HepG2 (cell line): ENCODE measurements around the gene RASA1. TPM values are rescaled to one million over a fixed set of nuclear protein-coding genes. Genes with fewer than 3 reads are reported as not detected.
A peak's percentile ranks its signal among the peaks of the same experiment; 100 is the strongest.

Source experiments
- ADNP ChIP-seq: sonication (generic); formaldehyde crosslinking; IDR thresholded peaks from 2 replicates; pipeline ENCODE4 v1.4.0; 2020; ENCODE audit warnings: missing genetic modification reagents
- CREB1 ChIP-seq, 2 experiments: fragments of 450-650 bp in 1 of 2; IDR thresholded peaks; 2 replicates each; pipeline ENCODE4 v1.6.1; 2016 to 2017; ENCODE audit warnings: control low read depth in 1 of 2, mild to moderate bottlenecking in 1 of 2, missing compliant biosample characterization in 1 of 2, missing genetic modification characterization in 1 of 2
- HOXA7 ChIP-seq: sonication (generic); formaldehyde crosslinking; IDR thresholded peaks from 2 replicates; pipeline ENCODE4 v1.8.1; 2022; ENCODE audit warnings: mild to moderate bottlenecking, missing genetic modification reagents, moderate library complexity
- ISX ChIP-seq: sonication (generic); formaldehyde crosslinking; conservative IDR thresholded peaks from 2 replicates; pipeline ENCODE4 v1.5.0; 2020; ENCODE audit warnings: missing genetic modification reagents
- RBM22 ChIP-seq: fragments of 200-400 bp; formaldehyde crosslinking; optimal IDR thresholded peaks from 2 replicates; pipeline ENCODE3; 2017; ENCODE audit warnings: mild to moderate bottlenecking, low read length, moderate library complexity
- SIX1 ChIP-seq: sonication (generic); formaldehyde crosslinking; IDR thresholded peaks from 2 replicates; pipeline ENCODE4 v1.4.0; 2020; ENCODE audit warnings: missing genetic modification reagents, borderline replicate concordance
- SPEN ChIP-seq: sonication (generic); formaldehyde crosslinking; IDR thresholded peaks from 2 replicates; pipeline ENCODE4 v1.5.1; 2020; ENCODE audit warnings: low read depth, mild to moderate bottlenecking, missing genetic modification reagents
- ZNF382 ChIP-seq: sonication (generic); formaldehyde crosslinking; IDR thresholded peaks from 2 replicates; pipeline ENCODE4 v1.5.0; 2020; ENCODE audit warnings: missing genetic modification reagents, mild to moderate bottlenecking, borderline replicate concordance
- polyA plus RNA-seq, 8 experiments: library from polyadenylated mRNA; depleted of rRNA in 3 of 8; stranded (reverse) in 7 of 8; unstranded in 1 of 8; fragments of >200 nt; fragmentation: Illumina TruSeq in 4 of 8; extraction: Trizol in 4 of 8; gene quantifications; 2 replicates each; pipeline versions ENCODE4 v1.2.1 to v1.2.3, GENCODE V29; 2011 to 2016; ENCODE audit warnings: low read depth in 4 of 8, missing spikeins in 1 of 8, mixed read lengths in 1 of 8; ENCODE audit not compliant: insufficient read depth in 1 of 8
- total RNA-seq, 5 experiments: library from RNA; depleted of rRNA; stranded (reverse); fragments of >200 nt; fragmentation: Illumina TruSeq; extraction: Trizol; gene quantifications; 2 replicates each; pipeline ENCODE4 v1.2.3, GENCODE V29; 2016; ENCODE audit warnings: low read depth in 1 of 5
- TF ChIP-seq, protein P1 (sequence below), 2 experiments: fragments of 450-650 bp in 1 of 2; sonication (generic) in 1 of 2; formaldehyde crosslinking in 1 of 2; IDR thresholded peaks; 2 replicates each; pipeline versions ENCODE4 v1.6.1 to v1.8.0; 2016 to 2022; ENCODE audit warnings: antibody characterized with exemption in 1 of 2, mild to moderate bottlenecking in 1 of 2, missing genetic modification reagents in 1 of 2
- TF ChIP-seq, protein P2 (sequence below): sonication (generic); formaldehyde crosslinking; IDR thresholded peaks from 2 replicates; pipeline ENCODE4 v1.4.0; 2020; ENCODE audit warnings: mild to moderate bottlenecking, missing genetic modification reagents
- TF ChIP-seq, protein P3 (sequence below): IDR thresholded peaks from 2 replicates; pipeline ENCODE4 v1.6.1; 2016; ENCODE audit warnings: low read depth, control low read depth
- TF ChIP-seq, protein P4 (sequence below): sonication (generic); formaldehyde crosslinking; conservative IDR thresholded peaks from 2 replicates; pipeline ENCODE4 v1.4.0; 2020; ENCODE audit warnings: missing genetic modification reagents
- TF ChIP-seq, protein P5 (sequence below): sonication (generic); formaldehyde crosslinking; IDR thresholded peaks from 2 replicates; pipeline ENCODE4 v1.4.0; 2020; ENCODE audit warnings: missing genetic modification reagents

The RASA1 gene
- total and polyA plus RNA-seq, 2 of the 13 experiments (the other 11 are each of a cell fraction or from before 2014, with no cell fraction given) = 19.5 to 20.5 TPM

DNA sequence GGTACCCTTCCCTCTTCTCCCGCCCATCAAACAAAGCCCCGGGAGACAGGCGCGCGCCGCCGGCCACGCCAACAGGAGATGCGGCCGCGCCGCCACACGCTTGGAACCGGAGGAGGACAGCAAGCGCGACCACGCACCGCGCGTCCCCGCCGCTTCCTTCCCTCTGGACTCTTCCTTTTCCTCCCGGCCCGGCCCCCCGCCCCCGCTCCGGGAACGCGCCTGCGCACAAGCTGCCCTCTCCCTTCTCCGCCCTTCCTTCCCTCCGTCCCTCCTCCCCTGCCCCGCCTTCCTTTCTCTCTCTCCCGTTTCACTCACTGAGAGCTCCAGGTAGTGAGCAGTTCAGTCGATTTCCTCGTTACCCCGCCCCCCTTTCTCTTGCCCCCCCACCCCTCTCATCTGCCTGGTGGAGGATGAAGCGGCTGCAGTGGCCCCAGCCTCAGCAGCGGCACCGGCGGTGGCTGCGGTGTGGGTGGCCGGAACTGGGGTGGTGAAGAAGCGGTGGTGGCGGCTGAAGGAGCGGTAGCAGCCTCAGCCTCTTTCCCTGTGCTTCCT is at the start of gene RASA1 (continued):
- TF ChIP-seq, protein P1, sequence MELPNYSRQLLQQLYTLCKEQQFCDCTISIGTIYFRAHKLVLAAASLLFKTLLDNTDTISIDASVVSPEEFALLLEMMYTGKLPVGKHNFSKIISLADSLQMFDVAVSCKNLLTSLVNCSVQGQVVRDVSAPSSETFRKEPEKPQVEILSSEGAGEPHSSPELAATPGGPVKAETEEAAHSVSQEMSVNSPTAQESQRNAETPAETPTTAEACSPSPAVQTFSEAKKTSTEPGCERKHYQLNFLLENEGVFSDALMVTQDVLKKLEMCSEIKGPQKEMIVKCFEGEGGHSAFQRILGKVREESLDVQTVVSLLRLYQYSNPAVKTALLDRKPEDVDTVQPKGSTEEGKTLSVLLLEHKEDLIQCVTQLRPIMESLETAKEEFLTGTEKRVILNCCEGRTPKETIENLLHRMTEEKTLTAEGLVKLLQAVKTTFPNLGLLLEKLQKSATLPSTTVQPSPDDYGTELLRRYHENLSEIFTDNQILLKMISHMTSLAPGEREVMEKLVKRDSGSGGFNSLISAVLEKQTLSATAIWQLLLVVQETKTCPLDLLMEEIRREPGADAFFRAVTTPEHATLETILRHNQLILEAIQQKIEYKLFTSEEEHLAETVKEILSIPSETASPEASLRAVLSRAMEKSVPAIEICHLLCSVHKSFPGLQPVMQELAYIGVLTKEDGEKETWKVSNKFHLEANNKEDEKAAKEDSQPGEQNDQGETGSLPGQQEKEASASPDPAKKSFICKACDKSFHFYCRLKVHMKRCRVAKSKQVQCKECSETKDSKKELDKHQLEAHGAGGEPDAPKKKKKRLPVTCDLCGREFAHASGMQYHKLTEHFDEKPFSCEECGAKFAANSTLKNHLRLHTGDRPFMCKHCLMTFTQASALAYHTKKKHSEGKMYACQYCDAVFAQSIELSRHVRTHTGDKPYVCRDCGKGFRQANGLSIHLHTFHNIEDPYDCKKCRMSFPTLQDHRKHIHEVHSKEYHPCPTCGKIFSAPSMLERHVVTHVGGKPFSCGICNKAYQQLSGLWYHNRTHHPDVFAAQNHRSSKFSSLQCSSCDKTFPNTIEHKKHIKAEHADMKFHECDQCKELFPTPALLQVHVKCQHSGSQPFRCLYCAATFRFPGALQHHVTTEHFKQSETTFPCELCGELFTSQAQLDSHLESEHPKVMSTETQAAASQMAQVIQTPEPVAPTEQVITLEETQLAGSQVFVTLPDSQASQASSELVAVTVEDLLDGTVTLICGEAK (IDR thresholded peaks at IDR 0.05) = no peak
- TF ChIP-seq, protein P1 (CRISPR knock-in tag; IDR thresholded peaks at IDR 0.05) = no peak
- TF ChIP-seq ZNF382 (CRISPR knock-in tag) = no peak
- TF ChIP-seq HOXA7 (CRISPR knock-in tag) = no peak
- TF ChIP-seq ADNP (CRISPR knock-in tag) = no peak
- no peak for TF ChIP-seq CREB1 (IDR thresholded peaks at IDR 0.05)
- TF ChIP-seq CREB1 (CRISPR knock-in tag; IDR thresholded peaks at IDR 0.05) = no peak
- no peak for TF ChIP-seq SIX1 (CRISPR knock-in tag)
- TF ChIP-seq ISX (CRISPR knock-in tag) = no peak
- TF ChIP-seq SPEN (CRISPR knock-in tag) = peak; percentile 54
- TF ChIP-seq, protein P2, sequence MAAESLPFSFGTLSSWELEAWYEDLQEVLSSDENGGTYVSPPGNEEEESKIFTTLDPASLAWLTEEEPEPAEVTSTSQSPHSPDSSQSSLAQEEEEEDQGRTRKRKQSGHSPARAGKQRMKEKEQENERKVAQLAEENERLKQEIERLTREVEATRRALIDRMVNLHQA (CRISPR knock-in tag) = no peak
- no peak for TF ChIP-seq RBM22
- TF ChIP-seq, protein P3, sequence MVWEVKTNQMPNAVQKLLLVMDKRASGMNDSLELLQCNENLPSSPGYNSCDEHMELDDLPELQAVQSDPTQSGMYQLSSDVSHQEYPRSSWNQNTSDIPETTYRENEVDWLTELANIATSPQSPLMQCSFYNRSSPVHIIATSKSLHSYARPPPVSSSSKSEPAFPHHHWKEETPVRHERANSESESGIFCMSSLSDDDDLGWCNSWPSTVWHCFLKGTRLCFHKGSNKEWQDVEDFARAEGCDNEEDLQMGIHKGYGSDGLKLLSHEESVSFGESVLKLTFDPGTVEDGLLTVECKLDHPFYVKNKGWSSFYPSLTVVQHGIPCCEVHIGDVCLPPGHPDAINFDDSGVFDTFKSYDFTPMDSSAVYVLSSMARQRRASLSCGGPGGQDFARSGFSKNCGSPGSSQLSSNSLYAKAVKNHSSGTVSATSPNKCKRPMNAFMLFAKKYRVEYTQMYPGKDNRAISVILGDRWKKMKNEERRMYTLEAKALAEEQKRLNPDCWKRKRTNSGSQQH (CRISPR knock-in tag) = no peak
- TF ChIP-seq, protein P4, sequence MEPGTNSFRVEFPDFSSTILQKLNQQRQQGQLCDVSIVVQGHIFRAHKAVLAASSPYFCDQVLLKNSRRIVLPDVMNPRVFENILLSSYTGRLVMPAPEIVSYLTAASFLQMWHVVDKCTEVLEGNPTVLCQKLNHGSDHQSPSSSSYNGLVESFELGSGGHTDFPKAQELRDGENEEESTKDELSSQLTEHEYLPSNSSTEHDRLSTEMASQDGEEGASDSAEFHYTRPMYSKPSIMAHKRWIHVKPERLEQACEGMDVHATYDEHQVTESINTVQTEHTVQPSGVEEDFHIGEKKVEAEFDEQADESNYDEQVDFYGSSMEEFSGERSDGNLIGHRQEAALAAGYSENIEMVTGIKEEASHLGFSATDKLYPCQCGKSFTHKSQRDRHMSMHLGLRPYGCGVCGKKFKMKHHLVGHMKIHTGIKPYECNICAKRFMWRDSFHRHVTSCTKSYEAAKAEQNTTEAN (CRISPR knock-in tag) = no peak
- TF ChIP-seq, protein P5, sequence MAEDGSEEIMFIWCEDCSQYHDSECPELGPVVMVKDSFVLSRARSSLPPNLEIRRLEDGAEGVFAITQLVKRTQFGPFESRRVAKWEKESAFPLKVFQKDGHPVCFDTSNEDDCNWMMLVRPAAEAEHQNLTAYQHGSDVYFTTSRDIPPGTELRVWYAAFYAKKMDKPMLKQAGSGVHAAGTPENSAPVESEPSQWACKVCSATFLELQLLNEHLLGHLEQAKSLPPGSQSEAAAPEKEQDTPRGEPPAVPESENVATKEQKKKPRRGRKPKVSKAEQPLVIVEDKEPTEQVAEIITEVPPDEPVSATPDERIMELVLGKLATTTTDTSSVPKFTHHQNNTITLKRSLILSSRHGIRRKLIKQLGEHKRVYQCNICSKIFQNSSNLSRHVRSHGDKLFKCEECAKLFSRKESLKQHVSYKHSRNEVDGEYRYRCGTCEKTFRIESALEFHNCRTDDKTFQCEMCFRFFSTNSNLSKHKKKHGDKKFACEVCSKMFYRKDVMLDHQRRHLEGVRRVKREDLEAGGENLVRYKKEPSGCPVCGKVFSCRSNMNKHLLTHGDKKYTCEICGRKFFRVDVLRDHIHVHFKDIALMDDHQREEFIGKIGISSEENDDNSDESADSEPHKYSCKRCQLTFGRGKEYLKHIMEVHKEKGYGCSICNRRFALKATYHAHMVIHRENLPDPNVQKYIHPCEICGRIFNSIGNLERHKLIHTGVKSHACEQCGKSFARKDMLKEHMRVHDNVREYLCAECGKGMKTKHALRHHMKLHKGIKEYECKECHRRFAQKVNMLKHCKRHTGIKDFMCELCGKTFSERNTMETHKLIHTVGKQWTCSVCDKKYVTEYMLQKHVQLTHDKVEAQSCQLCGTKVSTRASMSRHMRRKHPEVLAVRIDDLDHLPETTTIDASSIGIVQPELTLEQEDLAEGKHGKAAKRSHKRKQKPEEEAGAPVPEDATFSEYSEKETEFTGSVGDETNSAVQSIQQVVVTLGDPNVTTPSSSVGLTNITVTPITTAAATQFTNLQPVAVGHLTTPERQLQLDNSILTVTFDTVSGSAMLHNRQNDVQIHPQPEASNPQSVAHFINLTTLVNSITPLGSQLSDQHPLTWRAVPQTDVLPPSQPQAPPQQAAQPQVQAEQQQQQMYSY (CRISPR knock-in tag) = no peak
